Trophoblast cell (in vitro differentiated cells and primary cell): ENCODE measurements around the gene TMBIM4.

Experiments used
- DNase-seq, 2 donors: peaks; one replicate each; pipeline ENCODE4 v3.0.0-alpha.2; 2016
- H2AFZ ChIP-seq: 2 replicates; pipeline ENCODE4 v1.6.1; 2013; ENCODE audit warnings: low read length, moderate library complexity, mild to moderate bottlenecking; ENCODE audit not compliant: insufficient read depth, poor library complexity
- H2AK5ac ChIP-seq: 2 replicates; pipeline ENCODE4 v1.6.1; 2013; ENCODE audit warnings: mild to moderate bottlenecking, low read length
- H2BK120ac ChIP-seq: 2 replicates; pipeline ENCODE4 v1.6.1; 2013; ENCODE audit warnings: low read length, mild to moderate bottlenecking, moderate library complexity; ENCODE audit not compliant: insufficient read depth, poor library complexity
- H2BK12ac ChIP-seq: 2 replicates; pipeline ENCODE4 v1.6.1; 2013; ENCODE audit warnings: mild to moderate bottlenecking, low read length, moderate library complexity
- H2BK5ac ChIP-seq: 2 replicates; pipeline ENCODE4 v1.6.1; 2013; ENCODE audit warnings: low read length, low read depth, moderate library complexity, mild to moderate bottlenecking; ENCODE audit not compliant: poor library complexity
- H3K14ac ChIP-seq: 2 replicates; pipeline ENCODE4 v1.6.1; 2013; ENCODE audit warnings: mild to moderate bottlenecking, low read length
- H3K18ac ChIP-seq: 2 replicates; pipeline ENCODE4 v1.6.1; 2013; ENCODE audit warnings: mild to moderate bottlenecking, low read length
- H3K23ac ChIP-seq: 2 replicates; pipeline ENCODE4 v1.6.1; 2013; ENCODE audit warnings: low read length
- H3K27ac ChIP-seq: 2 replicates; pipeline ENCODE4 v1.5.1; 2013; ENCODE audit warnings: low read depth, mild to moderate bottlenecking, inconsistent platforms, low read length, moderate library complexity
- H3K27me3 ChIP-seq: 2 replicates; pipeline ENCODE4 v1.6.1; 2013; ENCODE audit warnings: inconsistent platforms, mild to moderate bottlenecking, low read length, moderate library complexity; ENCODE audit not compliant: insufficient read depth
- H3K36me3 ChIP-seq, 2 experiments: 1 replicate in 1 of 2; 2 replicates in 1 of 2; pipeline ENCODE4 v1.6.1; 2013; ENCODE audit warnings: low read length in 2 of 2, mild to moderate bottlenecking in 2 of 2, moderate library complexity in 1 of 2; ENCODE audit not compliant: insufficient read depth in 2 of 2, control insufficient read depth in 1 of 2
- H3K4ac ChIP-seq: 2 replicates; pipeline ENCODE4 v1.6.1; 2013; ENCODE audit warnings: low read depth, mild to moderate bottlenecking, low read length, moderate library complexity
- H3K4me1 ChIP-seq, 2 experiments: 1 replicate in 1 of 2; 2 replicates in 1 of 2; pipeline ENCODE4 v1.6.1; 2013; ENCODE audit warnings: low read length in 2 of 2, mild to moderate bottlenecking in 2 of 2, moderate library complexity in 1 of 2; ENCODE audit not compliant: insufficient read depth in 2 of 2, control insufficient read depth in 1 of 2
- H3K4me2 ChIP-seq: 2 replicates; pipeline ENCODE4 v1.6.1; 2013; ENCODE audit warnings: inconsistent platforms, mild to moderate bottlenecking, low read length, moderate library complexity
- H3K4me3 ChIP-seq: 2 replicates; pipeline ENCODE4 v1.5.1; 2013; ENCODE audit warnings: mild to moderate bottlenecking, low read depth, low read length, inconsistent platforms
- H3K79me1 ChIP-seq: one replicate; pipeline ENCODE4 v1.6.1; 2013; ENCODE audit warnings: low read length
- H3K79me2 ChIP-seq: 2 replicates; pipeline ENCODE4 v1.6.1; 2013; ENCODE audit warnings: low read length, mild to moderate bottlenecking; ENCODE audit not compliant: control insufficient read depth, insufficient read depth, poor library complexity
- H3K9ac ChIP-seq: 2 replicates; pipeline ENCODE4 v1.6.1; 2013; ENCODE audit warnings: mild to moderate bottlenecking, low read length
- H3K9me3 ChIP-seq: 2 replicates; pipeline ENCODE4 v1.6.1; 2013; ENCODE audit warnings: low read depth, mild to moderate bottlenecking, control low read depth, inconsistent platforms, low read length; ENCODE audit not compliant: insufficient read depth
- H4K12ac ChIP-seq: 2 replicates; pipeline ENCODE4 v1.6.1; 2013; ENCODE audit warnings: low read depth, mild to moderate bottlenecking, low read length, moderate library complexity
- H4K8ac ChIP-seq: 2 replicates; pipeline ENCODE4 v1.6.1; 2013; ENCODE audit warnings: low read depth, mild to moderate bottlenecking, low read length, moderate library complexity
- H4K91ac ChIP-seq: one replicate; pipeline ENCODE4 v1.6.1; 2013; ENCODE audit warnings: low read depth, mild to moderate bottlenecking, low read length, moderate library complexity
- WGBS: extraction: QIAGEN DNeasy Blood & Tissue Kit; methylation state at CpG from one replicate; pipeline ENCODE4 v1.1.7; 2013; ENCODE audit warnings: missing lambda C conversion rate; ENCODE audit not compliant: insufficient read length, insufficient coverage; ENCODE audit errors: extremely low coverage; 5-methylcytosine and 5-hydroxymethylcytosine counted together

The TMBIM4 gene

GRCh38 chr12:66164349-66164821, 5.4 kb downstream of the TMBIM4 start:
- Histone ChIP-seq H2BK120ac (no peak overlapping the region), H2AK5ac (no peak overlapping the region), H3K14ac (no peak overlapping the region), H3K4me1 (no peaks in the 10 kb centered on the region), H3K27ac (no peak overlapping the region), H4K91ac (no peak overlapping the region), H3K4me3 (no peak overlapping the region), H3K4ac (no peak overlapping the region), H4K8ac (no peak overlapping the region), H3K23ac (no peak overlapping the region), H2AFZ (no peak overlapping the region), H3K36me3 (peaks cover 4 to 8% of the 10 kb centered on the region in 2 experiments), H2BK12ac (no peak overlapping the region), H3K27me3 (no peaks in the 10 kb centered on the region), H3K79me1 (peaks cover 3% of the 10 kb centered on the region), H3K79me2 (no peaks in the 10 kb centered on the region), H4K12ac (no peak overlapping the region), H3K9ac (no peak overlapping the region), H3K4me2 (no peak overlapping the region), H3K9me3 (peaks cover 2% of the 10 kb centered on the region), H2BK5ac (no peak overlapping the region), H3K18ac (no peak overlapping the region)
- DNase-seq: no peak
- WGBS: no CpG with 5 or more reads among the region's 3 CpGs

GRCh38 chr12:66163289-66163688, 6.5 kb downstream of the TMBIM4 start:
- Histone ChIP-seq H2BK120ac (no peak overlapping the region), H2BK12ac (no peak overlapping the region), H3K23ac (no peak overlapping the region), H2AK5ac (no peak overlapping the region), H3K18ac (no peak overlapping the region), H2AFZ (no peak overlapping the region), H4K91ac (no peak overlapping the region), H3K4me1 (no peaks in the 10 kb centered on the region), H2BK5ac (no peak overlapping the region), H3K9me3 (peaks cover 2% of the 10 kb centered on the region), H3K14ac (no peak overlapping the region), H3K79me2 (no peaks in the 10 kb centered on the region), H4K8ac (no peak overlapping the region), H3K79me1 (no peaks in the 10 kb centered on the region), H3K4ac (no peak overlapping the region), H3K27me3 (no peaks in the 10 kb centered on the region), H3K36me3 (peaks cover 4 to 8% of the 10 kb centered on the region in 2 experiments), H4K12ac (no peak overlapping the region), H3K4me3 (no peak overlapping the region), H3K9ac (no peak overlapping the region), H3K27ac (no peak overlapping the region), H3K4me2 (no peak overlapping the region)
- no CpG with 5 or more reads among the region's 4 CpGs for WGBS
- no peak for DNase-seq

GRCh38 chr12:66162701-66163100, 7.1 kb downstream of the TMBIM4 start:
- no peak overlapping the region for H3K18ac ChIP-seq

DNA sequence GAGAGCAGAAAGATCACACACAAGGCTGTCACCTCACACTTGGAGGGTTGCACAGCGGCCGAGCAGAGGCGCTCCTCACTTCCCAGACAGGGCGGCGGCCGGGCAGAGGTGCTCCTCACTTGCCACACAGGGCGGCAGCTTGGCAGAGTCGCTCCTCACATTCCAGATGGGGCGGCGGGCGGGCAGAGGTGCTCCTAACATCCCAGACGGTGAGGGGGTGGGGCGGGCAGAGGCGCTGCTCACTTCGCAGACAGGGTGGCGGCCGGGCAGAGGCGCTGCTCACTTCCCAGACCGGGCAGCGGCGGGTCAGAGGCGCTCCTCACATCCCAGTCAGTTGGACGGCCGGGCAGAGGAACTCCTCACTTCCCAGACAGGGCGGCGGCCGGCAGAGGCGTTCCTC, 9.1 kb downstream of the TMBIM4 start:
- Histone ChIP-seq H3K4me2 (no peak overlapping the region), H2AK5ac (no peak overlapping the region), H3K4me3 (no peak overlapping the region), H2BK5ac (no peak overlapping the region), H3K9me3 (peaks cover 2% of the 10 kb centered on the region), H3K23ac (no peak overlapping the region), H3K36me3 (peaks cover 4 to 5% of the 10 kb centered on the region in 2 experiments), H2BK12ac (no peak overlapping the region), H4K91ac (no peak overlapping the region), H4K12ac (no peak overlapping the region), H3K9ac (no peak overlapping the region), H3K4ac (no peak overlapping the region), H3K79me1 (no peaks in the 10 kb centered on the region), H3K14ac (no peak overlapping the region), H4K8ac (no peak overlapping the region), H3K27ac (no peak overlapping the region), H2AFZ (no peak overlapping the region), H3K4me1 (no peaks in the 10 kb centered on the region), H2BK120ac (no peak overlapping the region), H3K18ac (no peak overlapping the region), H3K79me2 (no peaks in the 10 kb centered on the region), H3K27me3 (no peaks in the 10 kb centered on the region)
- WGBS: no CpG with 5 or more reads among the region's 28 CpGs
- DNase-seq: no peak

More at GRCh38 chr12:66162701-66163100, 7.1 kb downstream of the TMBIM4 start:
- Histone ChIP-seq H2BK5ac (no peak overlapping the region), H3K4me2 (no peak overlapping the region), H2AK5ac (no peak overlapping the region), H3K36me3 (peaks cover 4 to 8% of the 10 kb centered on the region in 2 experiments), H3K4me3 (no peak overlapping the region), H3K79me2 (no peaks in the 10 kb centered on the region), H3K4ac (no peak overlapping the region), H4K12ac (no peak overlapping the region), H3K4me1 (no peaks in the 10 kb centered on the region), H2AFZ (no peak overlapping the region), H2BK12ac (no peak overlapping the region), H4K8ac (no peak overlapping the region), H3K23ac (no peak overlapping the region), H3K27me3 (no peaks in the 10 kb centered on the region), H3K79me1 (no peaks in the 10 kb centered on the region), H3K9ac (no peak overlapping the region), H3K9me3 (peaks cover 2% of the 10 kb centered on the region), H3K14ac (no peak overlapping the region), H4K91ac (no peak overlapping the region), H3K27ac (no peak overlapping the region), H2BK120ac (no peak overlapping the region)
- no CpG with 5 or more reads among the region's 2 CpGs for WGBS
- no peak for DNase-seq
